Stimulated activated CD8-positive, alpha-beta memory T cell treated with anti-CD3 and anti-CD28 coated beads, Interleukin-12 subunit alpha, Interleukin-12 subunit beta, amount 100 ng/mL, for 1 hour (primary cell): ENCODE data around the gene ZNF468.
A peak's percentile ranks its signal among the peaks of the same experiment; 100 is the strongest.
"Not testable (repeated sequence)": the region's sequence is repeated elsewhere in the genome, so short reads cannot be mapped to it uniquely, and the experiment has no call there.

Experiments
- DNase-seq: peaks from one replicate; pipeline ENCODE4 v3.0.0-alpha.2; 2020; ENCODE audit warnings: low read depth

ZNF468 gene

DNA sequence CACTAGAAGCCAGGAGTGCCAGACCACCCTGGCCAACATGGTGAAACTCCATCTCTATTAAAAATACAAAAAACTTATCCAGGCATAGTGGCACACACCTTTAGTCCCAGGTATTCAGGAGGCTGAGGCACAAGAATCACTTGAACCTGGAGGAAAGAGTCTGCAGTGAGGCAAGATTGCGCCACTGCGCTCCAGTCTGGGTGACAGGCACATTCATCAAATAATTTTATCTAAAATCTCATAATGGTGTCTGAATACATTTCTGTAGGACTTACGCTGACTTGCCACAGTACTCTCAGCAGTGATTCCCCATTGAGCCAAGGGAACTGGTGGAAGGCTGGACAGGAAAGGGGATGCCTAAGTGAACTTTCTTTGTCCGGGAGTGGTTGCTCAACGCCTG is 31.7 kb downstream of the ZNF468 start:
- no peak for DNase-seq

- no peak for DNase-seq
These were observed 33.7 kb downstream of the ZNF468 start for GRCh38 chr19:52823676-52824075.

- peak; percentile 46 for DNase-seq
These were observed 36.0 kb downstream of the ZNF468 start, which contains the start of gene ZNF28 for GRCh38 chr19:52821204-52821960. TSS of gene ZNF28 (minus strand) at chr19:52821633. CDS start at chr19:52817958, 3,675 bp downstream.

DNA sequence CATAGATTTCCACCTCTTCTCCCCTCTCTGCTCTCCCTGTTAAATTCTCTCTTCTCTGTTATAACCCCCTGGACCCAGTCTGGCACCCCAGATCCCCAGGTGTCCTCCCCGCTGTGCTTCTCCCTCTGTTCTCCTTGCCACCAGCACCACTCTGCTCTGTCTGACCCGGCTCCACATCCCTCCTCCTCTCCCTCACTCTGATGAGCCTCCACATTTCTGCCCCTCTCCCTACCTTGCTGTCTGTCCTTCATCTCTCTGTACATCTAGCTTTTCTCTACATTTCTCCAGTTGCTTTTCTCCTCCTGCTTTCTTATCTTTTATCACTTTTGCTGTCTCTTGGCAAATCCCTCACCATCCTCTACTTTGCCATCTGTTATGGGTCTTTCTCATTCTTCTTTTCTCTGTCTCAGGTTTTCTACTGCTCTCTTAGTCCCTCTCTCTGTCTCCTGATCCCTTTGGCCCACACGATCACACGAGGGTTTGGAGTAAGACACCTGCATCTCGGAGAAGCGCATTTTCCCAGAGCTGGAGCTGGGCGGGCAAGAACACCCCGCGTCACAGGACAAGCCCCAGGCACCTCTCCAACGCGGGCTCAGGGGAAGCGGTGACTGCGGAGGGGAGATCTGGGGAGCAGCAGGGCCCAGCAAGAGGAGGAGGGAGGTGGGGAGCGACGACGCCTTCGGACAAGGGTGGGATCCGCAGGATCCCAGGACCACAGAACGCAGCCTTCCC is 36.8 kb downstream of the ZNF468 start:
- DNase-seq = not testable (repeated sequence)

GRCh38 chr19:52809801-52810200 is 47.6 kb downstream of the ZNF468 start:
- DNase-seq = no peak

- DNase-seq = not testable (repeated sequence)
These were observed 57.3 kb downstream of the ZNF468 start for GRCh38 chr19:52799950-52800640.

DNA sequence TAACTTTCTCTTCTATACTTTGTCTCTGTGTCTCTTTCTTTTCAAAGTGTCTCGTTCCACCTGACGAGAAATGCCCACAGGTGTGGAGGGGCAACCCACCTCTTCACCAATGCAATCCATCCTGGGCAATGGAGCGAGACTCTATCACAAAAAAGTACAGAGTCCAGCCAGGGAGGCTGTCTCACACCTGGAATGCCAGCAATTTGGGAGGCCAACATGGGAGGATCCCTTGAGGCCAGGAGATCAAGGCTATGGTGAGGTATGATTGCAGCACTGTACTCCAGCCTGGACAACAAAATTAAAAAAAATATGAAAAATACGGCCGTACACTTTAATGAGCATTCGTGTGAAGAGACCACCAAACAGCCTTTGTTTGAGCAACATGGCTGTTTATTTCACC is 68.0 kb downstream of the ZNF468 start:
- no peak for DNase-seq
